HEK293 (cell line): Measurements from ENCODE around the gene VAV2.

Experiments
- CTCF ChIA-PET: fragments of 350-600 bp; formaldehyde crosslinking; extraction: SDS; loops from one replicate; lab custom pipeline; 2021; ENCODE audit warnings: antibody characterized with exemption; lab: Yijun Ruan, JAX
- POLR2A ChIA-PET: fragments of 300-600 bp; formaldehyde crosslinking; extraction: SDS; loops from one replicate; lab custom pipeline; 2020; ENCODE audit warnings: antibody characterized with exemption, inconsistent platforms; lab: Yijun Ruan, JAX
- H3K27ac ChIP-seq: fragments of 200-500 bp; sonication (Bioruptor generic); 2 replicates; pipeline ENCODE4 v1.5.1; 2014; ENCODE audit warnings: low read depth, low read length, control low read depth, inconsistent platforms; ENCODE audit errors: extremely low read depth
- H3K36me3 ChIP-seq, 2 experiments: fragments of 200-500 bp in 1 of 2; sonication (Bioruptor generic) in 1 of 2; 1 replicate in 1 of 2; 2 replicates in 1 of 2; pipeline ENCODE4 v1.5.1; 2014 to 2017; ENCODE audit warnings: inconsistent platforms in 2 of 2, low read length in 2 of 2; ENCODE audit not compliant: control insufficient read depth in 2 of 2, insufficient read depth in 1 of 2
- H3K4me1 ChIP-seq: fragments of 200-500 bp; sonication (Bioruptor generic); 2 replicates; pipeline ENCODE4 v1.5.1; 2014; ENCODE audit warnings: mild to moderate bottlenecking, low read length, inconsistent platforms; ENCODE audit not compliant: control insufficient read depth, insufficient read depth
- H3K4me3 ChIP-seq: 2 replicates; pipeline ENCODE4 v1.5.1; 2011; ENCODE audit warnings: low read depth, mild to moderate bottlenecking, control low read depth, low read length, moderate library complexity
- H3K9me3 ChIP-seq: fragments of 200-500 bp; sonication (Bioruptor generic); 2 replicates; pipeline ENCODE4 v1.5.1; 2014; ENCODE audit warnings: low read depth, low read length, inconsistent platforms; ENCODE audit not compliant: control insufficient read depth, insufficient read depth
- EGR2 ChIP-seq: fragments of 450-650 bp; formaldehyde crosslinking; IDR thresholded peaks from 2 replicates; pipeline ENCODE4 v1.5.1; 2016; ENCODE audit warnings: low read depth, missing biosample characterization, missing genetic modification characterization
- FEZF1 ChIP-seq: fragments of 450-650 bp; formaldehyde crosslinking; IDR thresholded peaks from 2 replicates; pipeline ENCODE4 v1.5.1; 2016; ENCODE audit warnings: missing biosample characterization, missing genetic modification characterization
- IKZF3 ChIP-seq: fragments of 450-650 bp; IDR thresholded peaks from 2 replicates; pipeline ENCODE4 v1.5.0; 2018; ENCODE audit warnings: missing biosample characterization, mild to moderate bottlenecking, missing genetic modification characterization, moderate library complexity
- KLF8 ChIP-seq: fragments of 450-650 bp; formaldehyde crosslinking; IDR thresholded peaks from 2 replicates; pipeline ENCODE4 v1.5.1; 2016; ENCODE audit warnings: missing biosample characterization, missing genetic modification characterization
- YY1 ChIP-seq: fragments of 450-650 bp; formaldehyde crosslinking; IDR thresholded peaks from 2 replicates; pipeline ENCODE4 v1.5.1; 2018; ENCODE audit warnings: missing biosample characterization, missing genetic modification characterization
- ZNF112 ChIP-seq: fragments of 450-650 bp; formaldehyde crosslinking; IDR thresholded peaks from 2 replicates; pipeline ENCODE4 v1.5.0; 2017; ENCODE audit warnings: missing biosample characterization, missing genetic modification characterization
- ZNF2 ChIP-seq: fragments of 450-650 bp; formaldehyde crosslinking; IDR thresholded peaks from 2 replicates; pipeline ENCODE4 v1.5.1; 2016; ENCODE audit warnings: missing biosample characterization, missing genetic modification characterization
- ZNF311 ChIP-seq: fragments of 450-650 bp; formaldehyde crosslinking; IDR thresholded peaks from 2 replicates; pipeline ENCODE4 v1.5.1; 2017; ENCODE audit warnings: missing biosample characterization, missing genetic modification characterization, borderline replicate concordance
- ZNF335 ChIP-seq: fragments of 450-650 bp; formaldehyde crosslinking; conservative IDR thresholded peaks from 2 replicates; pipeline ENCODE4 v1.5.1; 2016; ENCODE audit warnings: missing biosample characterization, missing genetic modification characterization
- ZNF48 ChIP-seq: fragments of 450-650 bp; formaldehyde crosslinking; IDR thresholded peaks from 2 replicates; pipeline ENCODE4 v1.5.1; 2016; ENCODE audit warnings: missing biosample characterization, missing genetic modification characterization
- ZNF544 ChIP-seq: fragments of 450-650 bp; formaldehyde crosslinking; IDR thresholded peaks from 2 replicates; pipeline ENCODE4 v1.5.0; 2017; ENCODE audit warnings: missing biosample characterization, missing genetic modification characterization
- ZNF629 ChIP-seq: fragments of 450-650 bp; formaldehyde crosslinking; IDR thresholded peaks from 2 replicates; pipeline ENCODE4 v1.5.1; 2017; ENCODE audit warnings: missing biosample characterization, missing genetic modification characterization
- ZSCAN16 ChIP-seq: fragments of 450-650 bp; formaldehyde crosslinking; IDR thresholded peaks from 2 replicates; pipeline ENCODE4 v1.5.1; 2016; ENCODE audit warnings: missing biosample characterization, missing genetic modification characterization
- ZXDB ChIP-seq: fragments of 450-650 bp; formaldehyde crosslinking; IDR thresholded peaks from 2 replicates; pipeline ENCODE4 v1.5.1; 2016; ENCODE audit warnings: missing biosample characterization, missing genetic modification characterization
- TF ChIP-seq, protein P1 (sequence below): fragments of 450-650 bp; formaldehyde crosslinking; IDR thresholded peaks from 2 replicates; pipeline ENCODE4 v1.5.1; 2016; ENCODE audit warnings: missing biosample characterization, missing genetic modification characterization
- TF ChIP-seq, protein P2 (sequence below): fragments of 450-650 bp; formaldehyde crosslinking; IDR thresholded peaks from 2 replicates; pipeline ENCODE4 v1.5.1; 2016; ENCODE audit warnings: missing biosample characterization, missing genetic modification characterization
- TF ChIP-seq, protein P3 (sequence below): fragments of 450-650 bp; formaldehyde crosslinking; IDR thresholded peaks from 2 replicates; pipeline ENCODE4 v1.5.1; 2017; ENCODE audit warnings: missing biosample characterization, missing genetic modification characterization
- TF ChIP-seq, protein P4 (sequence below): fragments of 450-650 bp; formaldehyde crosslinking; IDR thresholded peaks from 2 replicates; pipeline ENCODE4 v1.5.1; 2017; ENCODE audit warnings: missing biosample characterization, mild to moderate bottlenecking, missing genetic modification characterization, moderate library complexity
- TF ChIP-seq, protein P5 (sequence below): fragments of 450-650 bp; formaldehyde crosslinking; IDR thresholded peaks from 2 replicates; pipeline ENCODE4 v1.5.1; 2017; ENCODE audit warnings: missing biosample characterization, missing genetic modification characterization

The VAV2 gene

DNA sequence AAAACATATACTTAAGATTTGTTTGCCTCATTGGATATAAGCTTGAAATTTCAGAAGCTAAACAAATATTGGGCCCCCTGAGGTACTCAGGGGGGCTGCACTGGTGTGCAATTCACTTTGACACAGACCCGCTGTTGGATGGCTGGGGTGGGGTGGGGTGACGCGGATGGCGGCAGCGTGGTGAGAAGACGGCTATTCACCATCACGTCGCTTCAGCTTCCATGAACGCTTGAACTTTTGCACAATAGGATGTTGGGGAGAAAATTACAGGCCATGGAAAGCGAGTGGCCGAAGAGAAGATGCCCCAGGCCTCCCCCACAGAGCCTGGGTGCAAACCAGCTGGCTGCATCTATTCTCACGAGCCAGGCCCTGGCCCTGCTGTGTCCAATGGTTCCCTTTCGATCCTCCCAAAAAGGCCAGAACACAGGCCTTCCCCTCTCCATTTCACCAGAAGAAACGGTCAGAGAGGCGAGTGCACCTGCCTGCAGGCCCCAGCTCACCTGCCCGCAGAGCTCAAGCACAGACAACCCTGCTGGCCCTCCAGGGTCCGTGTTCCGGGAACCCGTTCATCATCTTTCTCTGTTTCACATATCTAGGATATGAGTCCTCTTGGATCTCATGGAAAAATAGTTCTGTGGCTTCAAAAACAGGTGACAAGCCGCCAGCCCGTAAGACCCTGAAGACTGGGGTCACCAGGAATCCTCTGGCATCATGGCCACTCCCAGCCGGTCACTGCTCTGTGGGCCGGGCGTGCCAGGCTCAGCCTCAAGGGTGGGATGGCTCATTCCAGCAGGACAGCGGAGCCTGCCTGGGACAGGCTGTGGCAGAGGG, 207.2 kb downstream of the VAV2 start:
- H3K4me3 ChIP-seq = no peak overlapping the region
- no peaks in the 10 kb centered on the region for H3K4me1 ChIP-seq
- no peak for TF ChIP-seq ZNF48 (tag by site-specific recombination)
- TF ChIP-seq IKZF3 (tag by site-specific recombination) = no peak
- no peak for TF ChIP-seq ZNF629 (tag by site-specific recombination)
- TF ChIP-seq, protein P1, sequence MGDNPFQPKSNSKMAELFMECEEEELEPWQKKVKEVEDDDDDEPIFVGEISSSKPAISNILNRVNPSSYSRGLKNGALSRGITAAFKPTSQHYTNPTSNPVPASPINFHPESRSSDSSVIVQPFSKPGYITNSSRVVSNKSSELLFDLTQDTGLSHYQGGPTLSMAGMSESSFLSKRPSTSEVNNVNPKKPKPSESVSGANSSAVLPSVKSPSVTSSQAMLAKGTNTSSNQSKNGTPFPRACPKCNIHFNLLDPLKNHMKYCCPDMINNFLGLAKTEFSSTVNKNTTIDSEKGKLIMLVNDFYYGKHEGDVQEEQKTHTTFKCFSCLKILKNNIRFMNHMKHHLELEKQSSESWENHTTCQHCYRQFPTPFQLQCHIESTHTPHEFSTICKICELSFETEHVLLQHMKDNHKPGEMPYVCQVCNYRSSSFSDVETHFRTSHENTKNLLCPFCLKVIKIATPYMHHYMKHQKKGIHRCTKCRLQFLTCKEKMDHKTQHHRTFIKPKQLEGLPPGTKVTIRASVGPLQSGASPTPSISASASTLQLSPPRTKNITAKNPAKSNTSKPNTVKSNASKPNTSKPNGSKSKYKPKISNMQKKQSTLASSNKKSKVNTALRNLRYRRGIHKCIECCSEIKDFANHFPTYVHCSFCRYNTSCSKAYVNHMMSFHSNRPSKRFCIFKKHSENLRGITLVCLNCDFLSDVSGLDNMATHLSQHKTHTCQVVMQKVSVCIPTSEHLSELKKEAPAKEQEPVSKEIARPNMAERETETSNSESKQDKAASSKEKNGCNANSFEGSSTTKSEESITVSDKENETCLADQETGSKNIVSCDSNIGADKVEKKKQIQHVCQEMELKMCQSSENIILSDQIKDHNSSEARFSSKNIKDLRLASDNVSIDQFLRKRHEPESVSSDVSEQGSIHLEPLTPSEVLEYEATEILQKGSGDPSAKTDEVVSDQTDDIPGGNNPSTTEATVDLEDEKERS (tag by site-specific recombination) = no peak
- no peak for TF ChIP-seq KLF8 (tag by site-specific recombination)
- no peak for TF ChIP-seq ZNF544 (tag by site-specific recombination)
- TF ChIP-seq ZNF2 (tag by site-specific recombination) = no peak
- no peak for TF ChIP-seq ZSCAN16 (tag by site-specific recombination)
- no peak for TF ChIP-seq FEZF1 (tag by site-specific recombination)
- TF ChIP-seq ZNF112 = no peak
- TF ChIP-seq EGR2 (tag by site-specific recombination) = no peak
- TF ChIP-seq, protein P2, sequence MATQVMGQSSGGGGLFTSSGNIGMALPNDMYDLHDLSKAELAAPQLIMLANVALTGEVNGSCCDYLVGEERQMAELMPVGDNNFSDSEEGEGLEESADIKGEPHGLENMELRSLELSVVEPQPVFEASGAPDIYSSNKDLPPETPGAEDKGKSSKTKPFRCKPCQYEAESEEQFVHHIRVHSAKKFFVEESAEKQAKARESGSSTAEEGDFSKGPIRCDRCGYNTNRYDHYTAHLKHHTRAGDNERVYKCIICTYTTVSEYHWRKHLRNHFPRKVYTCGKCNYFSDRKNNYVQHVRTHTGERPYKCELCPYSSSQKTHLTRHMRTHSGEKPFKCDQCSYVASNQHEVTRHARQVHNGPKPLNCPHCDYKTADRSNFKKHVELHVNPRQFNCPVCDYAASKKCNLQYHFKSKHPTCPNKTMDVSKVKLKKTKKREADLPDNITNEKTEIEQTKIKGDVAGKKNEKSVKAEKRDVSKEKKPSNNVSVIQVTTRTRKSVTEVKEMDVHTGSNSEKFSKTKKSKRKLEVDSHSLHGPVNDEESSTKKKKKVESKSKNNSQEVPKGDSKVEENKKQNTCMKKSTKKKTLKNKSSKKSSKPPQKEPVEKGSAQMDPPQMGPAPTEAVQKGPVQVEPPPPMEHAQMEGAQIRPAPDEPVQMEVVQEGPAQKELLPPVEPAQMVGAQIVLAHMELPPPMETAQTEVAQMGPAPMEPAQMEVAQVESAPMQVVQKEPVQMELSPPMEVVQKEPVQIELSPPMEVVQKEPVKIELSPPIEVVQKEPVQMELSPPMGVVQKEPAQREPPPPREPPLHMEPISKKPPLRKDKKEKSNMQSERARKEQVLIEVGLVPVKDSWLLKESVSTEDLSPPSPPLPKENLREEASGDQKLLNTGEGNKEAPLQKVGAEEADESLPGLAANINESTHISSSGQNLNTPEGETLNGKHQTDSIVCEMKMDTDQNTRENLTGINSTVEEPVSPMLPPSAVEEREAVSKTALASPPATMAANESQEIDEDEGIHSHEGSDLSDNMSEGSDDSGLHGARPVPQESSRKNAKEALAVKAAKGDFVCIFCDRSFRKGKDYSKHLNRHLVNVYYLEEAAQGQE (tag by site-specific recombination) = no peak
- TF ChIP-seq ZNF311 (tag by site-specific recombination) = no peak
- TF ChIP-seq, protein P3, sequence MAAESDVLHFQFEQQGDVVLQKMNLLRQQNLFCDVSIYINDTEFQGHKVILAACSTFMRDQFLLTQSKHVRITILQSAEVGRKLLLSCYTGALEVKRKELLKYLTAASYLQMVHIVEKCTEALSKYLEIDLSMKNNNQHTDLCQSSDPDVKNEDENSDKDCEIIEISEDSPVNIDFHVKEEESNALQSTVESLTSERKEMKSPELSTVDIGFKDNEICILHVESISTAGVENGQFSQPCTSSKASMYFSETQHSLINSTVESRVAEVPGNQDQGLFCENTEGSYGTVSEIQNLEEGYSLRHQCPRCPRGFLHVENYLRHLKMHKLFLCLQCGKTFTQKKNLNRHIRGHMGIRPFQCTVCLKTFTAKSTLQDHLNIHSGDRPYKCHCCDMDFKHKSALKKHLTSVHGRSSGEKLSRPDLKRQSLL = no peak
- TF ChIP-seq, protein P4, sequence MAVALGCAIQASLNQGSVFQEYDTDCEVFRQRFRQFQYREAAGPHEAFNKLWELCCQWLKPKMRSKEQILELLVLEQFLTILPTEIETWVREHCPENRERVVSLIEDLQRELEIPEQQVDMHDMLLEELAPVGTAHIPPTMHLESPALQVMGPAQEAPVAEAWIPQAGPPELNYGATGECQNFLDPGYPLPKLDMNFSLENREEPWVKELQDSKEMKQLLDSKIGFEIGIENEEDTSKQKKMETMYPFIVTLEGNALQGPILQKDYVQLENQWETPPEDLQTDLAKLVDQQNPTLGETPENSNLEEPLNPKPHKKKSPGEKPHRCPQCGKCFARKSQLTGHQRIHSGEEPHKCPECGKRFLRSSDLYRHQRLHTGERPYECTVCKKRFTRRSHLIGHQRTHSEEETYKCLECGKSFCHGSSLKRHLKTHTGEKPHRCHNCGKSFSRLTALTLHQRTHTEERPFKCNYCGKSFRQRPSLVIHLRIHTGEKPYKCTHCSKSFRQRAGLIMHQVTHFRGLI (tag by site-specific recombination) = no peak
- TF ChIP-seq, protein P5, sequence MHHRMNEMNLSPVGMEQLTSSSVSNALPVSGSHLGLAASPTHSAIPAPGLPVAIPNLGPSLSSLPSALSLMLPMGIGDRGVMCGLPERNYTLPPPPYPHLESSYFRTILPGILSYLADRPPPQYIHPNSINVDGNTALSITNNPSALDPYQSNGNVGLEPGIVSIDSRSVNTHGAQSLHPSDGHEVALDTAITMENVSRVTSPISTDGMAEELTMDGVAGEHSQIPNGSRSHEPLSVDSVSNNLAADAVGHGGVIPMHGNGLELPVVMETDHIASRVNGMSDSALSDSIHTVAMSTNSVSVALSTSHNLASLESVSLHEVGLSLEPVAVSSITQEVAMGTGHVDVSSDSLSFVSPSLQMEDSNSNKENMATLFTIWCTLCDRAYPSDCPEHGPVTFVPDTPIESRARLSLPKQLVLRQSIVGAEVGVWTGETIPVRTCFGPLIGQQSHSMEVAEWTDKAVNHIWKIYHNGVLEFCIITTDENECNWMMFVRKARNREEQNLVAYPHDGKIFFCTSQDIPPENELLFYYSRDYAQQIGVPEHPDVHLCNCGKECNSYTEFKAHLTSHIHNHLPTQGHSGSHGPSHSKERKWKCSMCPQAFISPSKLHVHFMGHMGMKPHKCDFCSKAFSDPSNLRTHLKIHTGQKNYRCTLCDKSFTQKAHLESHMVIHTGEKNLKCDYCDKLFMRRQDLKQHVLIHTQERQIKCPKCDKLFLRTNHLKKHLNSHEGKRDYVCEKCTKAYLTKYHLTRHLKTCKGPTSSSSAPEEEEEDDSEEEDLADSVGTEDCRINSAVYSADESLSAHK (tag by site-specific recombination) = no peak
- TF ChIP-seq YY1 (tag by site-specific recombination) = no peak
- no peak for TF ChIP-seq ZXDB (tag by site-specific recombination)
- TF ChIP-seq ZNF335 (tag by site-specific recombination) = no peak
- peaks cover 0 to 24% of the 10 kb centered on the region in 2 experiments; a peak in 1 of 3 replicates for H3K36me3 ChIP-seq
- no peaks in the 10 kb centered on the region for H3K9me3 ChIP-seq
- H3K27ac ChIP-seq = no peak overlapping the region
- CTCF ChIA-PET = interaction anchor here (1.2 to 5.3 kb wide), 3 partner anchors 8 to 279 kb away, joined by 5 to 200 read pairs (median 5); no protein-coding TSS in a partner anchor
- POLR2A ChIA-PET = no interaction called here
